ENCODE results near the gene COL27A1. TPM values are rescaled to one million over a fixed set of nuclear protein-coding genes. Genes with fewer than 3 reads are reported as not detected.

COL27A1 gene
- total and polyA plus RNA-seq, 2 experiments from 2014 or later, result 10.5 to 18.0 TPM

- Mint-ChIP-seq H3K27me3 (ENCODE audit: insufficient read depth, low read depth, poor library complexity) (peaks cover 13% of the 10 kb centered on the region), H3K36me3 (ENCODE audit: low read depth) (peaks cover 88% of the 10 kb centered on the region), H3K4me1 (peaks cover 13% of the 10 kb centered on the region), H3K4me3 (no peak overlapping the region), H3K27ac (no peak overlapping the region), H3K9me3 (no peaks in the 10 kb centered on the region)
- DNase-seq (ENCODE audit: low spot score) (no peak), ATAC-seq (no peak)
- Histone ChIP-seq H3K4me2 (no peak overlapping the region), H4K20me1 (replicated peaks; ENCODE audit: insufficient read depth) (no peaks in the 10 kb centered on the region; the same call in 1 of the 2 replicates), H2AFZ (no peak overlapping the region), H3K4me3 (no peak overlapping the region), H3K27ac (ENCODE audit: low read depth) (no peak overlapping the region), H3K79me2 (replicated peaks; ENCODE audit: insufficient read depth) (no peaks in the 10 kb centered on the region), H3K4me1 (ENCODE audit: insufficient read depth) (no peaks in the 10 kb centered on the region), H3K27me3 (ENCODE audit: insufficient read depth) (no peaks in the 10 kb centered on the region), H3F3A (replicated peaks; ENCODE audit: low read depth) (no peaks in the 10 kb centered on the region), H3K36me3 (ENCODE audit: insufficient read depth) (peaks cover 14% of the 10 kb centered on the region), H3K9me2 (ENCODE audit: insufficient read depth) (no peaks in the 10 kb centered on the region)
- TF ChIP-seq JUNB (IDR thresholded peaks at IDR 0.05; ENCODE audit: unreplicated experiment) (no peak), REST (IDR thresholded peaks at IDR 0.05; ENCODE audit: unreplicated experiment) (no peak), ZNF331 (CRISPR knock-in tag; IDR thresholded peaks at IDR 0.05; ENCODE audit: low read depth) (no peak), EZH2phosphoT487 (IDR thresholded peaks at IDR 0.05; ENCODE audit: unreplicated experiment) (no peak), ZNF462 (CRISPR knock-in tag; IDR thresholded peaks at IDR 0.05) (no peak), EZH2 (IDR thresholded peaks at IDR 0.05; ENCODE audit: low read depth, unreplicated experiment) (no peak)
Measured at GRCh38 chr9:114344188-114344566, 188.8 kb downstream of the COL27A1 start.

Data from GM23338 (cell line).